Thoracic aorta (tissue), 2 donors: ENCODE data around the gene CSF1. TPM values are rescaled to one million over a fixed set of nuclear protein-coding genes. Genes with fewer than 3 reads are reported as not detected.

Source experiments
- ATAC-seq: fragments of 150-250 bp; one replicate; pipeline ENCODE4 v1.8.0; 2017; ENCODE audit warnings: low read depth; ENCODE audit not compliant: insufficient number of reproducible peaks, low FRiP score
- DNase-seq: peaks from one replicate; pipeline ENCODE4 v3.0.0-alpha.2; 2020; ENCODE audit warnings: low spot score
- H3K27ac ChIP-seq, 2 donors: fragments of 200-600 bp; sonication (generic); 1 replicate in 1 of 2; 2 replicates in 1 of 2; pipeline ENCODE4 v1.5.1; 2016; ENCODE audit warnings: mild to moderate bottlenecking in 2 of 2, moderate library complexity in 2 of 2
- H3K27me3 ChIP-seq: fragments of 200-600 bp; sonication (generic); replicated peaks from 2 replicates; pipeline ENCODE4 v1.6.0; 2016; ENCODE audit warnings: mild to moderate bottlenecking; ENCODE audit not compliant: insufficient read depth
- H3K36me3 ChIP-seq: fragments of 200-600 bp; sonication (generic); one replicate; pipeline ENCODE4 v1.5.1; 2016
- H3K4me1 ChIP-seq, 2 donors: fragments of 200-600 bp; sonication (generic); 1 replicate in 1 of 2; 2 replicates in 1 of 2; pipeline versions ENCODE4 v1.5.1 to v1.6.0; 2016; ENCODE audit warnings: low read depth in 2 of 2, mild to moderate bottlenecking in 1 of 2; ENCODE audit not compliant: control insufficient read depth in 1 of 2
- H3K4me3 ChIP-seq: fragments of 200-600 bp; sonication (generic); 2 replicates; pipeline ENCODE4 v1.5.1; 2016; ENCODE audit warnings: mild to moderate bottlenecking
- H3K9me3 ChIP-seq: fragments of 200-600 bp; sonication (generic); 2 replicates; pipeline ENCODE4 v1.5.1; 2016
- total RNA-seq, 2 donors: library from RNA; depleted of rRNA; stranded (reverse); fragments of >200 nt; gene quantifications; one replicate each; pipeline versions ENCODE4 v1.1.0 to v1.2.3, GENCODE V29; 2016
- TF ChIP-seq, protein P1 (sequence below): fragments of 200-600 bp; sonication (generic); IDR thresholded peaks from one replicate; pipeline ENCODE4 v1.5.1; 2019; ENCODE audit warnings: antibody characterized with exemption

The CSF1 gene
- total RNA-seq, 2 donors from 2014 or later, result 146 to 171 TPM

DNA sequence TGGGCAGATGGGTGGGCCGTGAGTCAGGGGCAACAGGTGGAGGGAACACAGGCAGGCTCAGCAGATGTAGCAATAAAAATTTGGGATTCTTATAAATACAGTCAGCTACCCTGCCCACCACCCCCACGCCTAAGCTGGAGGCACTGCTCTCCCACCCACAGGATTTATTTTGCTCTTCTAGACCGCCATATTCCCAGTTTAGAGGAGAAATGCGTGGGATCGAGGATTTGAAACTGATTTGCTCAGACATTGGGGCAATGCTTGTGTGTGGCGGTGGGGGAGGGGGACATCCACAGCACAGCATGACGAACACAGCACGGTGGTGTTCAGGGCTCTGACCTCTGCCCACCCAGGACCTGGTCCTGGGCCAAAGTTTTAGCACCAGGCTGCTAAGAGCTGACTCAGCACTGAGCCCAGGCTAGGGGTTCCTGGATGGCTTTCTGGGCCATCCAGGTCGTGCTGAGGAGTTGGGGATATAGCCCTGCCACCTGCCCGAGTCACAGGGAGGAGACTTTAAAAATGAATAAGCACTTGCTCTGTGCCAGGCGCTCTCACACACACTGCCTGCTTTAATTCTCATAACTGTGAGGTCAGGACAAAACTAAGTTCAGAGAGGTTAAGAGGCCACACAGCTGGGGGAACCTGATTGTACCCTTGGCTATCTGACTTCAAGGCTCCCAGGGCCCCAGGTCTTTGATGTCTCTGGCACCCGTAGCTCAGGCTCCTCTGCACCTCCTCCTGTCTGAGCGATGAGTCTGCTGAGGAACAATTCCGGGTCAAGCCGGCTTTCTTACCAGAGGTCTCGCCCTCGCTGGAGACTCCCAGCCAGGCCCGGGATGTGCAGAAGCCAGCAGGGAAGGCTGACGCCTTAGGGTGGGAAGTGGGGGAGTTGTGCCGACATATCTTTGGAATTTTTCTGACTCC lies 29.4 kb upstream of the CSF1 start:
- peaks cover 16 to 59% of the 10 kb centered on the region in 2 donors for H3K4me1 ChIP-seq
- DNase-seq (no peak), ATAC-seq (no peak)
- no peak overlapping the region for H3K4me3 ChIP-seq
- no peaks in the 10 kb centered on the region for H3K36me3 ChIP-seq
- no peak overlapping the region for H3K27ac ChIP-seq
- H3K27me3 ChIP-seq, result no peaks in the 10 kb centered on the region
- TF ChIP-seq, protein P1, sequence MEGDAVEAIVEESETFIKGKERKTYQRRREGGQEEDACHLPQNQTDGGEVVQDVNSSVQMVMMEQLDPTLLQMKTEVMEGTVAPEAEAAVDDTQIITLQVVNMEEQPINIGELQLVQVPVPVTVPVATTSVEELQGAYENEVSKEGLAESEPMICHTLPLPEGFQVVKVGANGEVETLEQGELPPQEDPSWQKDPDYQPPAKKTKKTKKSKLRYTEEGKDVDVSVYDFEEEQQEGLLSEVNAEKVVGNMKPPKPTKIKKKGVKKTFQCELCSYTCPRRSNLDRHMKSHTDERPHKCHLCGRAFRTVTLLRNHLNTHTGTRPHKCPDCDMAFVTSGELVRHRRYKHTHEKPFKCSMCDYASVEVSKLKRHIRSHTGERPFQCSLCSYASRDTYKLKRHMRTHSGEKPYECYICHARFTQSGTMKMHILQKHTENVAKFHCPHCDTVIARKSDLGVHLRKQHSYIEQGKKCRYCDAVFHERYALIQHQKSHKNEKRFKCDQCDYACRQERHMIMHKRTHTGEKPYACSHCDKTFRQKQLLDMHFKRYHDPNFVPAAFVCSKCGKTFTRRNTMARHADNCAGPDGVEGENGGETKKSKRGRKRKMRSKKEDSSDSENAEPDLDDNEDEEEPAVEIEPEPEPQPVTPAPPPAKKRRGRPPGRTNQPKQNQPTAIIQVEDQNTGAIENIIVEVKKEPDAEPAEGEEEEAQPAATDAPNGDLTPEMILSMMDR, result no peak
- H3K9me3 ChIP-seq, result no peaks in the 10 kb centered on the region

DNA sequence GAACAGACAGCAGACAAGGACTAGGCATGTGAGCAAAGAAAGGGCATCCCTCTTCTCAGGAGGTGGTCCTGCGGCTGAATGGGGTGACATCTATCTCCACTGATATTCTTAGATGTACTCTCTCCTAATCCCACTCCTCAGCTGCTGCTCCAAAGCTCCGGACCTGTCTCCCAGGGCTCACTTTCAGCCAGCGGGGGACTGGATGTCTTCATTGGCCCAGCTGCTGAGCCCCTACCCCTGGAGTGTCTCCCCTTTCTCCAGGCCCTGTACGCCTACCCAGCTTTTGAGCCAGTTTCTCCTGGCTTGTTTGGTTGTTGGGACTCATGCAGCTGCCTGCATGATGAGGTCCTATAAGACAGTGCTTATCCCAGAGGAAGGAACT lies 28.8 kb upstream of the CSF1 start:
- Histone ChIP-seq H3K27me3 (no peaks in the 10 kb centered on the region), H3K27ac (peak overlapping the region in 1 of 2 donors; percentile 19), H3K4me1 (peaks cover 10 to 52% of the 10 kb centered on the region in 2 donors), H3K4me3 (no peak overlapping the region), H3K9me3 (no peaks in the 10 kb centered on the region), H3K36me3 (no peaks in the 10 kb centered on the region)
- DNase-seq, result no peak
- ATAC-seq, result no peak
- TF ChIP-seq, protein P1, result no peak

- Histone ChIP-seq H3K27ac (peak overlapping the region; percentile 70 to 78), H3K36me3 (no peaks in the 10 kb centered on the region), H3K4me3 (no peak overlapping the region), H3K4me1 (peaks cover 6 to 45% of the 10 kb centered on the region in 2 donors), H3K9me3 (no peaks in the 10 kb centered on the region), H3K27me3 (no peaks in the 10 kb centered on the region)
- ATAC-seq (no peak), DNase-seq (no peak)
- TF ChIP-seq, protein P1, result no peak
Observed at GRCh38 chr1:109882288-109883245, 28.1 kb upstream of the CSF1 start.

DNA sequence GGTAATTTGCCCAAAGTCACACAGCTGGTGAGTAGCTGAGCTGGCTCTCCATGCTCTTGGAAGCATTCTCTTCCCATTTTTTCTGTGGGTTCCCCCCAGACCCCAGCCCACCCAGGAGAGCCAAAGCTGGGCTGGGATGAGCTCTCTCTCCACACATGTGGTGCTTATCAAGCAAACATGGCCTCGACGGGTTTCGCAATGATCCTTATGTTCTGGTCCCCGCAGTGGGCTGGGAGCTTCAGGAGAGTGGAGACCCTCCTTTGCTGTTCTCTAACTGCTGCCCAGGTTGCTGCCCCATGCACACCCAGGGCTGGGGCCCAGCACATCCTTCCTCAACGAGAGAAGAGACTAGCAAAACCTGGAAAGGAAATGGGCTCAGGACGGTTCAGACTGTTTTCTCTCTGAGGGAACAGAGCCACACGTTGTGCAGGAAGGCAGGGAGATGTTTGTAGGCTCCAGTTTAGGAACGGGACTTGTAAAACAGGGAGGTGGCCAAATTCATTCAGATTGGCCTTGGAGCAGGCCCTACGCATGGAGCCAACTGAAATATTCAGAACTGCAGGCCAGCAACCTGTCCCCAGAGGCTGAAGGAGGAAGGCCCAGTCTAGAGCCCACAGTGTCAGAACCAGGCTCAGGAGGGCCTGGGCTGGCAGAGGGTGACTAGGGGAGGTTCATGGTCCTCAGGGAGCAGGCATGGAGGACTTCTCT lies 27.2 kb upstream of the CSF1 start:
- no peaks in the 10 kb centered on the region for H3K9me3 ChIP-seq
- DNase-seq (no peak), ATAC-seq (no peak)
- peak overlapping the region; percentile 70 to 78 for H3K27ac ChIP-seq
- no peak overlapping the region for H3K4me3 ChIP-seq
- H3K4me1 ChIP-seq, result peaks cover 6 to 38% of the 10 kb centered on the region in 2 donors
- no peaks in the 10 kb centered on the region for H3K36me3 ChIP-seq
- no peaks in the 10 kb centered on the region for H3K27me3 ChIP-seq
- TF ChIP-seq, protein P1, result peak; percentile 49
